ENCODE results near the gene MRPS7. TPM values are rescaled to one million over a fixed set of nuclear protein-coding genes. Genes with fewer than 3 reads are reported as not detected.

The MRPS7 gene
- 85.8 to 94.7 TPM (median 87.5 TPM) in 3 replicates for total RNA-seq (2021)
- percentile 88 among the genes with signal in this experiment for Bru-seq, nascent RNA
- long read RNA-seq, experiment 1, transcript MRPS7-203 (4 exons, 1,638 nt) = minor isoform, 36 of 393 reads
- long read RNA-seq, experiment 1, transcript MRPS7-201 (5 exons, 1,406 nt) = major isoform, 319 of 393 reads
- long read RNA-seq, experiment 1, partial matches to known transcripts = 5 of 393 reads
- long read RNA-seq, experiment 1, other reads (novel, unspliced or antisense) = 29 of 393 reads
- long read RNA-seq, experiment 2, transcript MRPS7-203 (4 exons, 1,638 nt) = minor isoform, 14 of 170 reads
- long read RNA-seq, experiment 2, transcript MRPS7-201 (5 exons, 1,406 nt) = major isoform, 120 of 170 reads
- long read RNA-seq, experiment 2, partial matches to known transcripts = 14 of 170 reads
- long read RNA-seq, experiment 2, other reads (novel, unspliced or antisense) = 22 of 170 reads
- long read RNA-seq, experiment 3, transcript MRPS7-201 (5 exons, 1,406 nt) = major isoform, 740 of 852 reads
- long read RNA-seq, experiment 3, transcript MRPS7-203 (4 exons, 1,638 nt) = minor isoform, 38 of 852 reads
- long read RNA-seq, experiment 3, transcript MRPS7-204 (4 exons, 1,717 nt) = minor isoform, 6 of 852 reads
- long read RNA-seq, experiment 3, partial matches to known transcripts = 3 of 852 reads
- long read RNA-seq, experiment 3, other reads (novel, unspliced or antisense) = 65 of 852 reads

DNA sequence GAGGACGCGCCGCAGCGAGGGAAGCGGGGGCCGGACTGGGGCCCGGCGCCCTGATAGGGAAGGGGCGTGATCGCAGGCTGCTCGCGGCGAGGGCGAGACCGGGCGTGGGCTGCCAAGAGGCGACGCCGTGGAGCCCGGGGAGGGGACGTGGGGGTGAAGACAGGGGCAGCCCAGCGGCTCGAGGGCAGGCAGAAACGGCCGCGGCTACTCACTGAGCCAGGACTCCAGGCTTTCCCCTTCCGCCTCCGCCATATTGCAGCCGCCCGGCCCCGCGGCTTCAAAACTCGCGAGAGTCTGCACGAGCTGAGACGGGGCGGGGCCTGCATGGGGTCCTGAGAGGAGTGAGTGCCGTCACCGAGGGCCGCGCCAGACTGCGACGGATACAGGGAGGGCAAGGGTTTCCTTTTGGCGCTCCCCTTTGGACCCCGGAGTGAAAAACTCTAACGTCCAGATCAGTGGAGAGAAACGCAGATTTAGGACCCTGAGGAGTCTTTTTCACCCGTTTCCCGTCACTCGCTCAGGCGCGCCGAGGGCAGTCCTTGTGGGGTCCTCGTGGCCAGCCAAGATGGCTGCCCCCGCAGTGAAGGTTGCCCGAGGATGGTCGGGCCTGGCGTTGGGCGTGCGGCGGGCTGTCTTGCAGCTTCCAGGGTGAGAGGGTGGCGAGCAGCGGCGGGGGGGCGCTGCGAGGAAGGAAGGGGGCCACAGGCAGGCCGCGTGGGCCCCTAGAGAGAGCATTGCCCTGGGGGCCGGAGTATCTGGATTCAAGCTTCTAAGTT lies at the start of gene MRPS7, which contains the start of gene GGA3:
MRPS7 (plus strand) TSS at position 544 of the 776 bp plus-strand sequence; CDS start at position 566, 22 bp downstream.
GGA3 (minus strand) TSS at position 271 of the 776 bp plus-strand sequence; CDS start at position 252, 19 bp downstream.
- CTCF ChIA-PET = interaction anchor here (0.6 to 4.8 kb wide), 20 partner anchors 10 to 587 kb away, joined by 3 to 96 read pairs (median 4); partner anchors contain the start of genes GRB2, MIF4GD, SLC25A19 and TSEN54
- H3K9me3 Mint-ChIP-seq = no peaks in the 10 kb centered on the region
- peak within 1 kb of the TSS; percentile 98 for H3K4me3 Mint-ChIP-seq
- no peaks in the 10 kb centered on the region for H3K27me3 Mint-ChIP-seq (ENCODE audit: low read depth)
- peak within 1 kb of the TSS; percentile 100 for H3K27ac Mint-ChIP-seq
- H3K4me1 Mint-ChIP-seq = peaks cover 26% of the 10 kb centered on the region
- DNase-seq (ENCODE audit: low spot score) (peak; percentile 96), ATAC-seq (peak; percentile 96)
- peaks cover 37% of the 10 kb centered on the region for H3K36me3 Mint-ChIP-seq
- POLR2A ChIA-PET = interaction anchor here (0.5 to 2.6 kb wide), 10 partner anchors 9 to 221 kb away, joined by 3 to 17 read pairs (median 4); partner anchors contain the start of genes MIF4GD and SLC25A19
- TF ChIP-seq, protein P1, sequence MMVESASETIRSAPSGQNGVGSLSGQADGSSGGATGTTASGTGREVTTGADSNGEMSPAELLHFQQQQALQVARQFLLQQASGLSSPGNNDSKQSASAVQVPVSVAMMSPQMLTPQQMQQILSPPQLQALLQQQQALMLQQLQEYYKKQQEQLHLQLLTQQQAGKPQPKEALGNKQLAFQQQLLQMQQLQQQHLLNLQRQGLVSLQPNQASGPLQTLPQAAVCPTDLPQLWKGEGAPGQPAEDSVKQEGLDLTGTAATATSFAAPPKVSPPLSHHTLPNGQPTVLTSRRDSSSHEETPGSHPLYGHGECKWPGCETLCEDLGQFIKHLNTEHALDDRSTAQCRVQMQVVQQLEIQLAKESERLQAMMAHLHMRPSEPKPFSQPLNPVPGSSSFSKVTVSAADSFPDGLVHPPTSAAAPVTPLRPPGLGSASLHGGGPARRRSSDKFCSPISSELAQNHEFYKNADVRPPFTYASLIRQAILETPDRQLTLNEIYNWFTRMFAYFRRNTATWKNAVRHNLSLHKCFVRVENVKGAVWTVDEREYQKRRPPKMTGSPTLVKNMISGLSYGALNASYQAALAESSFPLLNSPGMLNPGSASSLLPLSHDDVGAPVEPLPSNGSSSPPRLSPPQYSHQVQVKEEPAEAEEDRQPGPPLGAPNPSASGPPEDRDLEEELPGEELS (CRISPR knock-in tag; IDR thresholded peaks at IDR 0.05) = peak; percentile 61; the same call in 1 of the 2 replicates
- peak; percentile 80 for TF ChIP-seq JUN (CRISPR knock-in tag; IDR thresholded peaks at IDR 0.05)
- TF ChIP-seq ZNF671 (CRISPR knock-in tag; IDR thresholded peaks at IDR 0.05) = no peak
- peak; percentile 85 for TF ChIP-seq SMAD4 (CRISPR knock-in tag; IDR thresholded peaks at IDR 0.05)
- no peak for TF ChIP-seq NR3C1 (CRISPR knock-in tag; conservative IDR thresholded peaks at IDR 0.05; ENCODE audit: low read depth)
- TF ChIP-seq ZNF219 (CRISPR knock-in tag; IDR thresholded peaks at IDR 0.05; ENCODE audit: borderline replicate concordance) = peak; percentile 36; the same call in 1 of the 2 replicates
- TF ChIP-seq IRF2 (CRISPR knock-in tag; IDR thresholded peaks at IDR 0.05; ENCODE audit: borderline replicate concordance, low read depth) = no peak
- TF ChIP-seq TEAD4 (CRISPR knock-in tag; IDR thresholded peaks at IDR 0.05) = peak; percentile 58; the same call in 1 of the 2 replicates
- TF ChIP-seq, protein P2, sequence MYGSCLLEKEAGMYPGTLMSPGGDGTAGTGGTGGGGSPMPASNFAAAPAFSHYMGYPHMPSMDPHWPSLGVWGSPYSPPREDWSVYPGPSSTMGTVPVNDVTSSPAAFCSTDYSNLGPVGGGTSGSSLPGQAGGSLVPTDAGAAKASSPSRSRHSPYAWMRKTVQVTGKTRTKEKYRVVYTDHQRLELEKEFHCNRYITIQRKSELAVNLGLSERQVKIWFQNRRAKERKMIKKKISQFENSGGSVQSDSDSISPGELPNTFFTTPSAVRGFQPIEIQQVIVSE (CRISPR knock-in tag; IDR thresholded peaks at IDR 0.05; ENCODE audit: borderline replicate concordance) = no peak
- TF ChIP-seq EMX1 (CRISPR knock-in tag; IDR thresholded peaks at IDR 0.05) = no peak
- TF ChIP-seq, protein P3, sequence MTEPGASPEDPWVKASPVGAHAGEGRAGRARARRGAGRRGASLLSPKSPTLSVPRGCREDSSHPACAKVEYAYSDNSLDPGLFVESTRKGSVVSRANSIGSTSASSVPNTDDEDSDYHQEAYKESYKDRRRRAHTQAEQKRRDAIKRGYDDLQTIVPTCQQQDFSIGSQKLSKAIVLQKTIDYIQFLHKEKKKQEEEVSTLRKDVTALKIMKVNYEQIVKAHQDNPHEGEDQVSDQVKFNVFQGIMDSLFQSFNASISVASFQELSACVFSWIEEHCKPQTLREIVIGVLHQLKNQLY (CRISPR knock-in tag; IDR thresholded peaks at IDR 0.05) = no peak
- TF ChIP-seq ZBTB21 (CRISPR knock-in tag; IDR thresholded peaks at IDR 0.05; ENCODE audit: borderline replicate concordance) = no peak
- TF ChIP-seq, protein P4, sequence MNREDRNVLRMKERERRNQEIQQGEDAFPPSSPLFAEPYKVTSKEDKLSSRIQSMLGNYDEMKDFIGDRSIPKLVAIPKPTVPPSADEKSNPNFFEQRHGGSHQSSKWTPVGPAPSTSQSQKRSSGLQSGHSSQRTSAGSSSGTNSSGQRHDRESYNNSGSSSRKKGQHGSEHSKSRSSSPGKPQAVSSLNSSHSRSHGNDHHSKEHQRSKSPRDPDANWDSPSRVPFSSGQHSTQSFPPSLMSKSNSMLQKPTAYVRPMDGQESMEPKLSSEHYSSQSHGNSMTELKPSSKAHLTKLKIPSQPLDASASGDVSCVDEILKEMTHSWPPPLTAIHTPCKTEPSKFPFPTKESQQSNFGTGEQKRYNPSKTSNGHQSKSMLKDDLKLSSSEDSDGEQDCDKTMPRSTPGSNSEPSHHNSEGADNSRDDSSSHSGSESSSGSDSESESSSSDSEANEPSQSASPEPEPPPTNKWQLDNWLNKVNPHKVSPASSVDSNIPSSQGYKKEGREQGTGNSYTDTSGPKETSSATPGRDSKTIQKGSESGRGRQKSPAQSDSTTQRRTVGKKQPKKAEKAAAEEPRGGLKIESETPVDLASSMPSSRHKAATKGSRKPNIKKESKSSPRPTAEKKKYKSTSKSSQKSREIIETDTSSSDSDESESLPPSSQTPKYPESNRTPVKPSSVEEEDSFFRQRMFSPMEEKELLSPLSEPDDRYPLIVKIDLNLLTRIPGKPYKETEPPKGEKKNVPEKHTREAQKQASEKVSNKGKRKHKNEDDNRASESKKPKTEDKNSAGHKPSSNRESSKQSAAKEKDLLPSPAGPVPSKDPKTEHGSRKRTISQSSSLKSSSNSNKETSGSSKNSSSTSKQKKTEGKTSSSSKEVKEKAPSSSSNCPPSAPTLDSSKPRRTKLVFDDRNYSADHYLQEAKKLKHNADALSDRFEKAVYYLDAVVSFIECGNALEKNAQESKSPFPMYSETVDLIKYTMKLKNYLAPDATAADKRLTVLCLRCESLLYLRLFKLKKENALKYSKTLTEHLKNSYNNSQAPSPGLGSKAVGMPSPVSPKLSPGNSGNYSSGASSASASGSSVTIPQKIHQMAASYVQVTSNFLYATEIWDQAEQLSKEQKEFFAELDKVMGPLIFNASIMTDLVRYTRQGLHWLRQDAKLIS (CRISPR knock-in tag; IDR thresholded peaks at IDR 0.05; ENCODE audit: borderline replicate concordance) = no peak
- TF ChIP-seq ESRRA (CRISPR knock-in tag; IDR thresholded peaks at IDR 0.05; ENCODE audit: borderline replicate concordance) = peak; percentile 34; the same call in 1 of the 2 replicates
- TF ChIP-seq NR1H2 (CRISPR knock-in tag; IDR thresholded peaks at IDR 0.05) = no peak
- TF ChIP-seq, protein P5, sequence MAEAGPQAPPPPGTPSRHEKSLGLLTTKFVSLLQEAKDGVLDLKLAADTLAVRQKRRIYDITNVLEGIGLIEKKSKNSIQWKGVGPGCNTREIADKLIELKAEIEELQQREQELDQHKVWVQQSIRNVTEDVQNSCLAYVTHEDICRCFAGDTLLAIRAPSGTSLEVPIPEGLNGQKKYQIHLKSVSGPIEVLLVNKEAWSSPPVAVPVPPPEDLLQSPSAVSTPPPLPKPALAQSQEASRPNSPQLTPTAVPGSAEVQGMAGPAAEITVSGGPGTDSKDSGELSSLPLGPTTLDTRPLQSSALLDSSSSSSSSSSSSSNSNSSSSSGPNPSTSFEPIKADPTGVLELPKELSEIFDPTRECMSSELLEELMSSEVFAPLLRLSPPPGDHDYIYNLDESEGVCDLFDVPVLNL (CRISPR knock-in tag; IDR thresholded peaks at IDR 0.05; ENCODE audit: borderline replicate concordance, low read depth) = no peak
- TF ChIP-seq, protein P6, sequence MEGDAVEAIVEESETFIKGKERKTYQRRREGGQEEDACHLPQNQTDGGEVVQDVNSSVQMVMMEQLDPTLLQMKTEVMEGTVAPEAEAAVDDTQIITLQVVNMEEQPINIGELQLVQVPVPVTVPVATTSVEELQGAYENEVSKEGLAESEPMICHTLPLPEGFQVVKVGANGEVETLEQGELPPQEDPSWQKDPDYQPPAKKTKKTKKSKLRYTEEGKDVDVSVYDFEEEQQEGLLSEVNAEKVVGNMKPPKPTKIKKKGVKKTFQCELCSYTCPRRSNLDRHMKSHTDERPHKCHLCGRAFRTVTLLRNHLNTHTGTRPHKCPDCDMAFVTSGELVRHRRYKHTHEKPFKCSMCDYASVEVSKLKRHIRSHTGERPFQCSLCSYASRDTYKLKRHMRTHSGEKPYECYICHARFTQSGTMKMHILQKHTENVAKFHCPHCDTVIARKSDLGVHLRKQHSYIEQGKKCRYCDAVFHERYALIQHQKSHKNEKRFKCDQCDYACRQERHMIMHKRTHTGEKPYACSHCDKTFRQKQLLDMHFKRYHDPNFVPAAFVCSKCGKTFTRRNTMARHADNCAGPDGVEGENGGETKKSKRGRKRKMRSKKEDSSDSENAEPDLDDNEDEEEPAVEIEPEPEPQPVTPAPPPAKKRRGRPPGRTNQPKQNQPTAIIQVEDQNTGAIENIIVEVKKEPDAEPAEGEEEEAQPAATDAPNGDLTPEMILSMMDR (IDR thresholded peaks at IDR 0.05) = no peak
- TF ChIP-seq TEAD1 (CRISPR knock-in tag; IDR thresholded peaks at IDR 0.05) = peak; percentile 69; the same call in 1 of the 2 replicates
- TF ChIP-seq, protein P7, sequence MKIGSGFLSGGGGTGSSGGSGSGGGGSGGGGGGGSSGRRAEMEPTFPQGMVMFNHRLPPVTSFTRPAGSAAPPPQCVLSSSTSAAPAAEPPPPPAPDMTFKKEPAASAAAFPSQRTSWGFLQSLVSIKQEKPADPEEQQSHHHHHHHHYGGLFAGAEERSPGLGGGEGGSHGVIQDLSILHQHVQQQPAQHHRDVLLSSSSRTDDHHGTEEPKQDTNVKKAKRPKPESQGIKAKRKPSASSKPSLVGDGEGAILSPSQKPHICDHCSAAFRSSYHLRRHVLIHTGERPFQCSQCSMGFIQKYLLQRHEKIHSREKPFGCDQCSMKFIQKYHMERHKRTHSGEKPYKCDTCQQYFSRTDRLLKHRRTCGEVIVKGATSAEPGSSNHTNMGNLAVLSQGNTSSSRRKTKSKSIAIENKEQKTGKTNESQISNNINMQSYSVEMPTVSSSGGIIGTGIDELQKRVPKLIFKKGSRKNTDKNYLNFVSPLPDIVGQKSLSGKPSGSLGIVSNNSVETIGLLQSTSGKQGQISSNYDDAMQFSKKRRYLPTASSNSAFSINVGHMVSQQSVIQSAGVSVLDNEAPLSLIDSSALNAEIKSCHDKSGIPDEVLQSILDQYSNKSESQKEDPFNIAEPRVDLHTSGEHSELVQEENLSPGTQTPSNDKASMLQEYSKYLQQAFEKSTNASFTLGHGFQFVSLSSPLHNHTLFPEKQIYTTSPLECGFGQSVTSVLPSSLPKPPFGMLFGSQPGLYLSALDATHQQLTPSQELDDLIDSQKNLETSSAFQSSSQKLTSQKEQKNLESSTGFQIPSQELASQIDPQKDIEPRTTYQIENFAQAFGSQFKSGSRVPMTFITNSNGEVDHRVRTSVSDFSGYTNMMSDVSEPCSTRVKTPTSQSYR (CRISPR knock-in tag; IDR thresholded peaks at IDR 0.05) = no peak
- TF ChIP-seq ZNF263 (CRISPR knock-in tag; IDR thresholded peaks at IDR 0.05; ENCODE audit: low read depth) = no peak
